ENCODE measurements around the gene MARF1. TPM values are rescaled to one million over a fixed set of nuclear protein-coding genes. Genes with fewer than 3 reads are reported as not detected.

Gene MARF1
- total and polyA plus RNA-seq, 3 donors from 2014 or later, result 30.9 to 57.9 (median 49.7) TPM

DNA sequence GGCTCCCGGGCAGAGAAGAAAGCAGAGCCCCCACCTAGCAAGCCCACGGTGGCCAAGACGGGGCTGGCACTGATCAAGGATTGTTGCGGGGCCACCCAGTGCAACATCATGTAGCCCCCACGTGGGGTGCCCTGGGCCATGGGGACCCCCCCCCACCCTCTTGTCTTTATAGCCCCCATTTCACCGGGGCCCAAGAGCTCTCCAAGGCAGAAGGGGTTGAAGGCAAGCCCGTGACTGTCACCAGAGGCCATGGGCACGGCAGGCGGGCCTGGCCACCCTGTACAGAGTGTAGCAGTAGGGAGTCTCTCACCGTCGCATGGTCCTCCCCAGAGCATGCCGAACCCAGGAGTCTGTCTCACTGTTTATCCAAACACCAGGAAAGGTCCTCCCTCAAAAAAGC is 56.2 kb downstream of the MARF1 start:
- WGBS, 2 donors, result 80 to 96% methylated on average over 2 to 12 of the region's 12 CpGs
- Histone ChIP-seq H3K9me3 (no peaks in the 10 kb centered on the region), H3K36me3 (ENCODE audit: low read depth, missing control alignments) (no peaks in the 10 kb centered on the region), H3K4me3 (no peak overlapping the region), H3K27me3 (no peaks in the 10 kb centered on the region), H3K27ac (no peak overlapping the region), H3K4me1 (no peaks in the 10 kb centered on the region)
- intact Hi-C loops (cut with DNase I; ENCODE audit: low total_unique reads), result no loop called here
- TF ChIP-seq, protein P1, sequence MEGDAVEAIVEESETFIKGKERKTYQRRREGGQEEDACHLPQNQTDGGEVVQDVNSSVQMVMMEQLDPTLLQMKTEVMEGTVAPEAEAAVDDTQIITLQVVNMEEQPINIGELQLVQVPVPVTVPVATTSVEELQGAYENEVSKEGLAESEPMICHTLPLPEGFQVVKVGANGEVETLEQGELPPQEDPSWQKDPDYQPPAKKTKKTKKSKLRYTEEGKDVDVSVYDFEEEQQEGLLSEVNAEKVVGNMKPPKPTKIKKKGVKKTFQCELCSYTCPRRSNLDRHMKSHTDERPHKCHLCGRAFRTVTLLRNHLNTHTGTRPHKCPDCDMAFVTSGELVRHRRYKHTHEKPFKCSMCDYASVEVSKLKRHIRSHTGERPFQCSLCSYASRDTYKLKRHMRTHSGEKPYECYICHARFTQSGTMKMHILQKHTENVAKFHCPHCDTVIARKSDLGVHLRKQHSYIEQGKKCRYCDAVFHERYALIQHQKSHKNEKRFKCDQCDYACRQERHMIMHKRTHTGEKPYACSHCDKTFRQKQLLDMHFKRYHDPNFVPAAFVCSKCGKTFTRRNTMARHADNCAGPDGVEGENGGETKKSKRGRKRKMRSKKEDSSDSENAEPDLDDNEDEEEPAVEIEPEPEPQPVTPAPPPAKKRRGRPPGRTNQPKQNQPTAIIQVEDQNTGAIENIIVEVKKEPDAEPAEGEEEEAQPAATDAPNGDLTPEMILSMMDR (IDR thresholded peaks at IDR 0.05), result no peak
- no peak for TF ChIP-seq POLR2A (IDR thresholded peaks at IDR 0.05)
- DNase-seq, result no peak

- WGBS, 2 donors, result 91 to 98% methylated on average over 1 of the region's 1 CpG
- intact Hi-C loops (cut with DNase I; ENCODE audit: low total_unique reads), result no loop called here
- H3K36me3 ChIP-seq (ENCODE audit: low read depth, missing control alignments), result no peaks in the 10 kb centered on the region
Observed at GRCh38 chr16:15585956-15586355, 57.0 kb downstream of the MARF1 start.

DNA sequence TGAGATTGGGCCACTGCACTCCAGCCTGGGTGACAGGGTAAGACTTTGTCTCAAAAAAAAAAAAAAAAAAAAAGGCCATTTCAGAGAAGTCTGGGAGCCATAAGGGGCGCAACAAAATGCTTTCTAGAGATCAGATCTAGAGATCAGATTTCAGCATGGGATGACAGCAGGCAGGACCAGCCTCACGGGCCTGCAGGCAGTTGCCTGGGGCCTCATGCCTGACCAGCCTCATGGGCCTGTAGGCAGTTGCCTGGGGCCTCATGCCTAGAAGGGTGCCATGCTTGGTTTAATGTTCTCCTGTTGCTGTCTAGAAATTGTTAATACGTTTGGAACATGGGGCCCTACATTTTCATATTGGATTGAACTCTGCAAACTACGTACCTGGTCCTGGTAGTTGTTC is 59.4 kb downstream of the MARF1 start:
- DNase-seq, result no peak
- Histone ChIP-seq H3K4me1 (no peaks in the 10 kb centered on the region), H3K27ac (no peak overlapping the region), H3K4me3 (no peak overlapping the region), H3K9me3 (no peaks in the 10 kb centered on the region), H3K36me3 (ENCODE audit: low read depth, missing control alignments) (no peaks in the 10 kb centered on the region), H3K27me3 (no peaks in the 10 kb centered on the region)
- TF ChIP-seq POLR2A (IDR thresholded peaks at IDR 0.05), result no peak
- TF ChIP-seq, protein P1 (IDR thresholded peaks at IDR 0.05), result no peak
- intact Hi-C loops (cut with DNase I; ENCODE audit: low total_unique reads), result no loop called here
- WGBS, 2 donors, result 93 to 97% methylated on average over 4 of the region's 4 CpGs

More at GRCh38 chr16:15585956-15586355, 57.0 kb downstream of the MARF1 start:
- DNase-seq, result no peak
- Histone ChIP-seq H3K27ac (no peak overlapping the region), H3K4me1 (no peaks in the 10 kb centered on the region), H3K9me3 (no peaks in the 10 kb centered on the region), H3K27me3 (no peaks in the 10 kb centered on the region), H3K4me3 (no peak overlapping the region)
- TF ChIP-seq, protein P1 (IDR thresholded peaks at IDR 0.05), result no peak
- TF ChIP-seq POLR2A (IDR thresholded peaks at IDR 0.05), result no peak

DNA sequence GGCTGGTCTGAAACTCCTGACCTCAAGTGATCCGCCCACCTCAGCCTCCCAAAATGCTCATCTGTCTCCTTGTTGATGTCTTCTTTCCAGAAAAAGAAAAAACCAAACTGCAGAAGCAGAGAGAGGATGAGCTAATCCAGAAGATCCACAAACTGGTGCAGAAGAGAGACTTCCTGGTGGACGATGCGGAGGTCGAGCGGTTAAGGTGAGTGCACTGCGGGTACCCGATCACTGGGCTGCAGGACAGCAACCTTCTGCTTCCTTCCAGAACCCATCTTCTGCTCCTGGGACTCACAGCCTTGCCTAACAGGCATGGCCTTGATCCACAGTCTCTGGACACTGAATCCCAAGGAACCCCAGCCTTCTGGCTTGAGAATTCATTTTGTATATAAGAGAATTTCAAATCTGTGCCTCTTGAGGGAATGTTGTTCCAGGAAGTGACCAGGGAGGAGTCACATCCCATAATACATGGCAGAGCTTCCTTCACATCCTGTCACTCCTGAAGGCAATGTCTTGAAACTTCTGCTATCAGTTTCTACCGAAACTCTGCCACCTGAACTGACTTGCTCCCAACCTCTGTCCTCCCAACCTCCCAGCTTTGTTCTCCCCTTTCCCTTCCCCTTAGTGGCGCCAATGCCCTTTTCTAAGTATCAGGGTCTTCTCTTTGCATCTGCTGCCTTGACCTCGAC is 61.7 kb downstream of the MARF1 start:
- TF ChIP-seq, protein P1 (IDR thresholded peaks at IDR 0.05), result no peak
- TF ChIP-seq POLR2A (IDR thresholded peaks at IDR 0.05), result no peak
- no peak for DNase-seq
- Histone ChIP-seq H3K36me3 (ENCODE audit: low read depth, missing control alignments) (no peaks in the 10 kb centered on the region), H3K27me3 (no peaks in the 10 kb centered on the region), H3K27ac (no peak overlapping the region), H3K4me3 (no peak overlapping the region), H3K4me1 (no peaks in the 10 kb centered on the region), H3K9me3 (no peaks in the 10 kb centered on the region)
- 89 to 90% methylated on average over 10 of the region's 10 CpGs for WGBS, 2 donors
- intact Hi-C loops (cut with DNase I; ENCODE audit: low total_unique reads), result no loop called here

DNA sequence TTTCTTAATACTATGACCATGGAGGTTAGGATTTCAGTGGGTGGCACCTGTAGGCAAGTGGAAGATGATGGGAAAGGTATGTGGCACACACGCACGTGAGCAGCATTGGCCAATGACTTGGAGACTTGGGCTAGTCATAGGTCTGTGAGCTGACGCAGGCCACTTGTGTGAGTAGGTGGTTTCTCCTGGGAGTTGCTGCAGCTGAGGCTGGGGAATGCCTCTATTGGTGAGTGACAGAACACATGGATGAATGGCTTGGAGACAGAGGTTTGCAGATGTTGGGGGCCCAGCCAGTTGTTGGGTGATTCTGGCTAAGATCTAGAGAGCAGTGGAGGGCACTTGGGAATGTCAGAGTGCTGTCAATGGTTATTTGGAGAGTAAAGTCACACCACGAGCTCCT is 64.1 kb downstream of the MARF1 start:
- WGBS, 2 donors, result 86 to 94% methylated on average over 4 of the region's 4 CpGs
- Histone ChIP-seq H3K4me1 (no peaks in the 10 kb centered on the region), H3K36me3 (ENCODE audit: low read depth, missing control alignments) (no peaks in the 10 kb centered on the region), H3K4me3 (no peak overlapping the region), H3K27me3 (no peaks in the 10 kb centered on the region), H3K9me3 (no peaks in the 10 kb centered on the region), H3K27ac (no peak overlapping the region)
- intact Hi-C loops (cut with DNase I; ENCODE audit: low total_unique reads), result no loop called here
- TF ChIP-seq, protein P1 (IDR thresholded peaks at IDR 0.05), result no peak
- no peak for TF ChIP-seq POLR2A (IDR thresholded peaks at IDR 0.05)
- no peak for DNase-seq
